Lower leg skin (tissue), 4 donors: ENCODE measurements around the gene STXBP6. TPM values are rescaled to one million over a fixed set of nuclear protein-coding genes. Genes with fewer than 3 reads are reported as not detected.

Source experiments
- DNase-seq, 2 donors: peaks; one replicate each; pipeline ENCODE4 v3.0.0-alpha.2; 2019; ENCODE audit warnings: low spot score in 2 of 2
- H3K4me3 ChIP-seq: fragments of 200-600 bp; sonication (generic); 2 replicates; pipeline ENCODE4 v1.5.1; 2017; ENCODE audit warnings: mild to moderate bottlenecking, low read depth; ENCODE audit not compliant: poor library complexity, severe bottlenecking
- CTCF ChIP-seq, 3 donors: fragments of 450-650 bp; IDR thresholded peaks; one replicate each; pipeline ENCODE4 v1.5.1; 2016; ENCODE audit warnings: antibody characterized with exemption in 3 of 3, mild to moderate bottlenecking in 3 of 3, moderate library complexity in 2 of 3
- POLR2A ChIP-seq, 2 donors: fragments of 450-650 bp; IDR thresholded peaks; one replicate each; pipeline ENCODE4 v1.6.1; 2016 to 2017; ENCODE audit warnings: antibody characterized with exemption in 2 of 2, mild to moderate bottlenecking in 1 of 2, moderate library complexity in 1 of 2
- WGBS, 2 donors: methylation state at CpG; one replicate each; pipeline ENCODE4 v1.1.5; 2018; 5-methylcytosine and 5-hydroxymethylcytosine counted together
- intact Hi-C: fragments of 100-400 bp; cut with DNase I; formaldehyde crosslinking; loops from one replicate; pipeline ENCODE4 v1.15.0; 2023; ENCODE audit warnings: low total_unique reads
- total RNA-seq, 4 donors: library from RNA; depleted of rRNA; stranded (reverse); fragments of >200 nt; gene quantifications; one replicate each; pipeline ENCODE4 v1.1.0, GENCODE V29; 2016

The STXBP6 gene
- total RNA-seq, 4 donors from 2014 or later, result 24.6 to 49.3 (median 36.9) TPM

GRCh38 chr14:24894583-24895242 is 155.2 kb downstream of the STXBP6 start:
- no peak for DNase-seq
- no peak overlapping the region for H3K4me3 ChIP-seq
- intact Hi-C loops, result no loop called here
- WGBS, 2 donors, result 54 to 62% methylated on average over 5 of the region's 5 CpGs
- TF ChIP-seq CTCF (IDR thresholded peaks at IDR 0.05) (no peak), POLR2A (IDR thresholded peaks at IDR 0.05) (no peak)

- DNase-seq, result no peak
- H3K4me3 ChIP-seq, result no peak overlapping the region
- WGBS, 2 donors, result 64 to 75% methylated on average over 6 of the region's 6 CpGs
- intact Hi-C loops, result no loop called here
- no peak for TF ChIP-seq CTCF (IDR thresholded peaks at IDR 0.05)
- TF ChIP-seq POLR2A (IDR thresholded peaks at IDR 0.05), result no peak
These were observed 157.4 kb downstream of the STXBP6 start for GRCh38 chr14:24892497-24893051.

- no peak overlapping the region for H3K4me3 ChIP-seq
- 72 to 84% methylated on average over 1 of the region's 1 CpG for WGBS, 2 donors
- TF ChIP-seq CTCF (IDR thresholded peaks at IDR 0.05) (no peak), POLR2A (IDR thresholded peaks at IDR 0.05) (no peak)
- intact Hi-C loops, result no loop called here
- DNase-seq, result no peak
These were observed 157.9 kb downstream of the STXBP6 start for GRCh38 chr14:24891987-24892496.

GRCh38 chr14:24890716-24891115 is 159.2 kb downstream of the STXBP6 start:
- H3K4me3 ChIP-seq, result no peak overlapping the region
- no peak for DNase-seq
- TF ChIP-seq POLR2A (IDR thresholded peaks at IDR 0.05) (no peak), CTCF (IDR thresholded peaks at IDR 0.05) (no peak)
- intact Hi-C loops, result no loop called here

GRCh38 chr14:24889843-24890242 is 160.1 kb downstream of the STXBP6 start:
- intact Hi-C loops, result no loop called here
- DNase-seq, result no peak
- no peak overlapping the region for H3K4me3 ChIP-seq
- TF ChIP-seq POLR2A (IDR thresholded peaks at IDR 0.05) (no peak), CTCF (IDR thresholded peaks at IDR 0.05) (no peak)

GRCh38 chr14:24888532-24888931 is 161.4 kb downstream of the STXBP6 start:
- WGBS, 2 donors, result 83 to 92% methylated on average over 6 of the region's 6 CpGs
- H3K4me3 ChIP-seq, result no peak overlapping the region
- intact Hi-C loops, result no loop called here
- TF ChIP-seq CTCF (IDR thresholded peaks at IDR 0.05) (no peak), POLR2A (IDR thresholded peaks at IDR 0.05) (no peak)
- DNase-seq, result no peak
